HEK293 (cell line): ENCODE results near the gene NRSN2.

Source experiments
- BCL11A ChIP-seq: fragments of 450-650 bp; formaldehyde crosslinking; IDR thresholded peaks from 2 replicates; pipeline ENCODE4 v1.5.1; 2016; ENCODE audit warnings: low read depth, missing biosample characterization, missing genetic modification characterization
- OSR2 ChIP-seq: fragments of 450-650 bp; formaldehyde crosslinking; IDR thresholded peaks from 2 replicates; pipeline ENCODE4 v1.5.1; 2016; ENCODE audit warnings: missing biosample characterization, missing genetic modification characterization
- REST ChIP-seq: fragments of 450-650 bp; formaldehyde crosslinking; IDR thresholded peaks from 2 replicates; pipeline ENCODE4 v1.5.1; 2016; ENCODE audit warnings: missing biosample characterization, missing genetic modification characterization
- SALL2 ChIP-seq: fragments of 450-650 bp; formaldehyde crosslinking; IDR thresholded peaks from 2 replicates; pipeline ENCODE4 v1.5.0; 2017; ENCODE audit warnings: missing biosample characterization, mild to moderate bottlenecking, missing genetic modification characterization, borderline replicate concordance
- SCRT1 ChIP-seq: fragments of 450-650 bp; formaldehyde crosslinking; IDR thresholded peaks from 2 replicates; pipeline ENCODE4 v1.5.1; 2016; ENCODE audit warnings: missing biosample characterization, missing genetic modification characterization, borderline replicate concordance
- ZBTB1 ChIP-seq: fragments of 450-650 bp; formaldehyde crosslinking; IDR thresholded peaks from 2 replicates; pipeline ENCODE4 v1.5.1; 2016; ENCODE audit warnings: missing biosample characterization, missing genetic modification characterization
- ZBTB49 ChIP-seq: fragments of 450-650 bp; formaldehyde crosslinking; IDR thresholded peaks from 2 replicates; pipeline ENCODE4 v1.5.1; 2016; ENCODE audit warnings: missing biosample characterization, missing genetic modification characterization, low read depth
- ZBTB6 ChIP-seq: fragments of 450-650 bp; formaldehyde crosslinking; IDR thresholded peaks from 2 replicates; pipeline ENCODE4 v1.5.1; 2017; ENCODE audit warnings: missing biosample characterization, missing genetic modification characterization
- ZNF174 ChIP-seq: fragments of 450-650 bp; formaldehyde crosslinking; IDR thresholded peaks from 2 replicates; pipeline ENCODE4 v1.5.0; 2017; ENCODE audit warnings: missing biosample characterization, mild to moderate bottlenecking, missing genetic modification characterization
- ZNF391 ChIP-seq: fragments of 450-650 bp; formaldehyde crosslinking; IDR thresholded peaks from 2 replicates; pipeline ENCODE4 v1.5.1; 2016; ENCODE audit warnings: low read depth, missing biosample characterization, missing genetic modification characterization, borderline replicate concordance
- ZNF423 ChIP-seq: fragments of 450-650 bp; formaldehyde crosslinking; IDR thresholded peaks from 2 replicates; pipeline ENCODE4 v1.5.1; 2016; ENCODE audit warnings: missing biosample characterization, missing genetic modification characterization
- ZNF473 ChIP-seq: fragments of 450-650 bp; formaldehyde crosslinking; IDR thresholded peaks from 2 replicates; pipeline ENCODE4 v1.5.1; 2017; ENCODE audit warnings: missing biosample characterization, missing genetic modification characterization
- ZNF530 ChIP-seq: fragments of 450-650 bp; formaldehyde crosslinking; IDR thresholded peaks from 2 replicates; pipeline ENCODE4 v1.5.1; 2016; ENCODE audit warnings: low read depth, missing biosample characterization, missing genetic modification characterization
- ZNF548 ChIP-seq: fragments of 450-650 bp; formaldehyde crosslinking; IDR thresholded peaks from 2 replicates; pipeline ENCODE4 v1.5.1; 2016; ENCODE audit warnings: missing biosample characterization, missing genetic modification characterization
- ZSCAN16 ChIP-seq: fragments of 450-650 bp; formaldehyde crosslinking; IDR thresholded peaks from 2 replicates; pipeline ENCODE4 v1.5.1; 2016; ENCODE audit warnings: missing biosample characterization, missing genetic modification characterization
- ZSCAN23 ChIP-seq: fragments of 450-650 bp; formaldehyde crosslinking; IDR thresholded peaks from 2 replicates; pipeline ENCODE4 v1.5.1; 2016; ENCODE audit warnings: missing biosample characterization, missing genetic modification characterization
- ZSCAN5A ChIP-seq: fragments of 450-650 bp; formaldehyde crosslinking; IDR thresholded peaks from 2 replicates; pipeline ENCODE4 v1.5.1; 2016; ENCODE audit warnings: missing biosample characterization, missing genetic modification characterization
- ZXDB ChIP-seq: fragments of 450-650 bp; formaldehyde crosslinking; IDR thresholded peaks from 2 replicates; pipeline ENCODE4 v1.5.1; 2016; ENCODE audit warnings: missing biosample characterization, missing genetic modification characterization
- TF ChIP-seq, protein P1 (sequence below): fragments of 450-650 bp; formaldehyde crosslinking; IDR thresholded peaks from 2 replicates; pipeline ENCODE4 v1.5.1; 2016; ENCODE audit warnings: missing biosample characterization, missing genetic modification characterization
- TF ChIP-seq, protein P2 (sequence below): fragments of 450-650 bp; formaldehyde crosslinking; IDR thresholded peaks from 2 replicates; pipeline ENCODE4 v1.5.1; 2016; ENCODE audit warnings: missing biosample characterization, missing genetic modification characterization
- TF ChIP-seq, protein P3 (sequence below): fragments of 450-650 bp; formaldehyde crosslinking; conservative IDR thresholded peaks from 2 replicates; pipeline ENCODE4 v1.5.1; 2016; ENCODE audit warnings: low read depth, missing biosample characterization, missing genetic modification characterization

NRSN2 gene

GRCh38 chr20:324177-325044 is 22.5 kb upstream of the NRSN2 start (continued):
- peak; percentile 81 for TF ChIP-seq OSR2 (tag by site-specific recombination)
- TF ChIP-seq ZBTB1 (tag by site-specific recombination), result no peak
- TF ChIP-seq ZNF530 (tag by site-specific recombination), result no peak
- TF ChIP-seq SCRT1, result no peak
- TF ChIP-seq, protein P1, sequence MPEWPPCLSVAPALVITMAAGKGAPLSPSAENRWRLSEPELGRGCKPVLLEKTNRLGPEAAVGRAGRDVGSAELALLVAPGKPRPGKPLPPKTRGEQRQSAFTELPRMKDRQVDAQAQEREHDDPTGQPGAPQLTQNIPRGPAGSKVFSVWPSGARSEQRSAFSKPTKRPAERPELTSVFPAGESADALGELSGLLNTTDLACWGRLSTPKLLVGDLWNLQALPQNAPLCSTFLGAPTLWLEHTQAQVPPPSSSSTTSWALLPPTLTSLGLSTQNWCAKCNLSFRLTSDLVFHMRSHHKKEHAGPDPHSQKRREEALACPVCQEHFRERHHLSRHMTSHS (tag by site-specific recombination), result 0 out of 2 replicates have a peak, but pooled peaks have one; percentile 23
- no peak for TF ChIP-seq ZNF473 (tag by site-specific recombination)
- no peak for TF ChIP-seq ZNF174 (tag by site-specific recombination)
- TF ChIP-seq BCL11A (tag by site-specific recombination), result no peak
- peak; percentile 97 for TF ChIP-seq ZXDB (tag by site-specific recombination)
- TF ChIP-seq SALL2 (tag by site-specific recombination), result no peak
- TF ChIP-seq, protein P2, sequence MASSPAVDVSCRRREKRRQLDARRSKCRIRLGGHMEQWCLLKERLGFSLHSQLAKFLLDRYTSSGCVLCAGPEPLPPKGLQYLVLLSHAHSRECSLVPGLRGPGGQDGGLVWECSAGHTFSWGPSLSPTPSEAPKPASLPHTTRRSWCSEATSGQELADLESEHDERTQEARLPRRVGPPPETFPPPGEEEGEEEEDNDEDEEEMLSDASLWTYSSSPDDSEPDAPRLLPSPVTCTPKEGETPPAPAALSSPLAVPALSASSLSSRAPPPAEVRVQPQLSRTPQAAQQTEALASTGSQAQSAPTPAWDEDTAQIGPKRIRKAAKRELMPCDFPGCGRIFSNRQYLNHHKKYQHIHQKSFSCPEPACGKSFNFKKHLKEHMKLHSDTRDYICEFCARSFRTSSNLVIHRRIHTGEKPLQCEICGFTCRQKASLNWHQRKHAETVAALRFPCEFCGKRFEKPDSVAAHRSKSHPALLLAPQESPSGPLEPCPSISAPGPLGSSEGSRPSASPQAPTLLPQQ (tag by site-specific recombination), result peak; percentile 88
- TF ChIP-seq, protein P3, sequence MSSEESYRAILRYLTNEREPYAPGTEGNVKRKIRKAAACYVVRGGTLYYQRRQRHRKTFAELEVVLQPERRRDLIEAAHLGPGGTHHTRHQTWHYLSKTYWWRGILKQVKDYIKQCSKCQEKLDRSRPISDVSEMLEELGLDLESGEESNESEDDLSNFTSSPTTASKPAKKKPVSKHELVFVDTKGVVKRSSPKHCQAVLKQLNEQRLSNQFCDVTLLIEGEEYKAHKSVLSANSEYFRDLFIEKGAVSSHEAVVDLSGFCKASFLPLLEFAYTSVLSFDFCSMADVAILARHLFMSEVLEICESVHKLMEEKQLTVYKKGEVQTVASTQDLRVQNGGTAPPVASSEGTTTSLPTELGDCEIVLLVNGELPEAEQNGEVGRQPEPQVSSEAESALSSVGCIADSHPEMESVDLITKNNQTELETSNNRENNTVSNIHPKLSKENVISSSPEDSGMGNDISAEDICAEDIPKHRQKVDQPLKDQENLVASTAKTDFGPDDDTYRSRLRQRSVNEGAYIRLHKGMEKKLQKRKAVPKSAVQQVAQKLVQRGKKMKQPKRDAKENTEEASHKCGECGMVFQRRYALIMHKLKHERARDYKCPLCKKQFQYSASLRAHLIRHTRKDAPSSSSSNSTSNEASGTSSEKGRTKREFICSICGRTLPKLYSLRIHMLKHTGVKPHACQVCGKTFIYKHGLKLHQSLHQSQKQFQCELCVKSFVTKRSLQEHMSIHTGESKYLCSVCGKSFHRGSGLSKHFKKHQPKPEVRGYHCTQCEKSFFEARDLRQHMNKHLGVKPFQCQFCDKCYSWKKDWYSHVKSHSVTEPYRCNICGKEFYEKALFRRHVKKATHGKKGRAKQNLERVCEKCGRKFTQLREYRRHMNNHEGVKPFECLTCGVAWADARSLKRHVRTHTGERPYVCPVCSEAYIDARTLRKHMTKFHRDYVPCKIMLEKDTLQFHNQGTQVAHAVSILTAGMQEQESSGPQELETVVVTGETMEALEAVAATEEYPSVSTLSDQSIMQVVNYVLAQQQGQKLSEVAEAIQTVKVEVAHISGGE (tag by site-specific recombination), result 0 out of 2 replicates have a peak, but pooled peaks have one; percentile 14
- 0 out of 2 replicates have a peak, but pooled peaks have one; percentile 24 for TF ChIP-seq ZSCAN16 (tag by site-specific recombination)
- TF ChIP-seq ZSCAN5A, result 0 out of 2 replicates have a peak, but pooled peaks have one; percentile 64
- peak; percentile 10; the same call in 1 of the 2 replicates for TF ChIP-seq ZNF391
- TF ChIP-seq ZBTB49 (tag by site-specific recombination), result no peak
- TF ChIP-seq ZBTB6, result peak; percentile 22; the same call in 1 of the 2 replicates
- TF ChIP-seq ZSCAN23, result no peak
- TF ChIP-seq ZNF548, result no peak
- no peak for TF ChIP-seq REST
- TF ChIP-seq ZNF423 (tag by site-specific recombination), result peak; percentile 54; the same call in 1 of the 2 replicates
